ENCODE data around the gene ARL8A.

DNA sequence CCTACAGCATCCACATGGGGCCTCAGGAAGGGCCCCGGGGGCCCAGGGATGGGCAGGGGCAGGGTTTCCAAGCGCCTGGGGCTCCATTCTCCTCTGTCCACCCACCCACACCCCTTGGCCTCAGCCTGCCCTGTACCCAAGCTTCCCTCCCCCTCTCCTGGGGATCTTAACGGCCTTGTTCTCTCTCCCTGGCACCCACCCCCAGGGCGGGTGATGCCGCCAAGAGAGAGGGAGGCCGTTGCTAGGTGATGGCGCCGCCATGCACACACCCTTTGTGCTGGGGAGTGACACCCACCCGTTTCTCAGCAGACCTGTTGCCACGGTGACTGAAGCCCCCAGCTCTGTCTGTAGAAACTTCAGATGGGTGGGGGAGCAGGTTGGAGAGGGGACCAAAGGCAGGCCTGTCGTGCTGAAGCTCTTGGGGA is 14.2 kb downstream of the ARL8A start:
- no peak for TF ChIP-seq CTCF (conservative IDR thresholded peaks at IDR 0.05; ENCODE audit: low read length)
- TF ChIP-seq EZH2phosphoT487 (IDR thresholded peaks at IDR 0.05; ENCODE audit: borderline replicate concordance), result no peak

Measured in Loucy (cell line).